ENCODE data around the gene ADGRA1. TPM values are rescaled to one million over a fixed set of nuclear protein-coding genes. Genes with fewer than 3 reads are reported as not detected.

ADGRA1 gene
- total and polyA plus RNA-seq, 10 of the 15 experiments (the other 5 are each of a cell fraction or from before 2014, with no cell fraction given), result not detected

- Histone ChIP-seq H3K9me3 (replicated peaks; ENCODE audit: control insufficient read depth, insufficient read depth, low read length) (no peaks in the 10 kb centered on the region; the same call in 2 of the 3 replicates), H3K4me3 (no peak overlapping the region), H2AFZ (ENCODE audit: control insufficient read depth, low read depth, low read length) (no peak overlapping the region), H3K4me2 (ENCODE audit: control insufficient read depth, insufficient read depth) (no peak overlapping the region), H4K20me1 (ENCODE audit: control insufficient read depth, insufficient read depth) (no peaks in the 10 kb centered on the region), H3K27me3 (replicated peaks in 1 of 2; ENCODE audit: control insufficient read depth in 2 of 2, insufficient read depth in 2 of 2, low read length in 1 of 2) (no peaks in the 10 kb centered on the region), H3K79me2 (ENCODE audit: control insufficient read depth, insufficient read depth, low read length) (no peaks in the 10 kb centered on the region), H3K36me3 (ENCODE audit: control insufficient read depth in 2 of 2, insufficient read depth in 2 of 2, low read length in 1 of 2) (no peaks in the 10 kb centered on the region), H3K9ac (ENCODE audit: control insufficient read depth, insufficient read depth, low read length) (no peak overlapping the region), H3K4me1 (ENCODE audit: control insufficient read depth, insufficient read depth, low read length) (no peaks in the 10 kb centered on the region), H3K27ac (ENCODE audit: control insufficient read depth, insufficient read depth) (no peak overlapping the region)
- SMC1A ChIA-PET (ENCODE audit: uncharacterized antibody, unreplicated experiment), result no interaction called here
- no peak for TF ChIP-seq KAT2A (conservative IDR thresholded peaks at IDR 0.05; ENCODE audit: control insufficient read depth, low read depth, low read length)
- TF ChIP-seq IKZF1 (conservative IDR thresholded peaks at IDR 0.05), result no peak
- TF ChIP-seq SP1 (IDR thresholded peaks at IDR 0.05; ENCODE audit: low read depth, low read length), result no peak
- TF ChIP-seq, protein P1, sequence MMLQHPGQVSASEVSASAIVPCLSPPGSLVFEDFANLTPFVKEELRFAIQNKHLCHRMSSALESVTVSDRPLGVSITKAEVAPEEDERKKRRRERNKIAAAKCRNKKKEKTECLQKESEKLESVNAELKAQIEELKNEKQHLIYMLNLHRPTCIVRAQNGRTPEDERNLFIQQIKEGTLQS (IDR thresholded peaks at IDR 0.05; ENCODE audit: borderline replicate concordance, extremely low read depth, low read depth, low read length), result no peak
- intact Hi-C loops (cut with micrococcal nuclease; ENCODE audit: unreplicated experiment), result no loop called here
- POLR2A ChIA-PET, result no interaction called here
- 13% methylated on average over 11 of the region's 11 CpGs for WGBS (ENCODE audit: insufficient coverage, insufficient replicate concordance, low lambda C conversion rate, missing lambda C conversion rate)
- BruUV-seq (replicated peaks), result no TSS peak
- CTCF ChIA-PET, result no interaction called here
- FAIRE-seq, result no peak
- no peak for DNase-seq (ENCODE audit: low read depth, low spot score)
- RAD21 ChIA-PET (ENCODE audit: unreplicated experiment), result no interaction called here
- ATAC-seq, result no peak
- in situ Hi-C loops (cut with MboI), result no loop called here
These were observed 22.0 kb downstream of the ADGRA1 start for GRCh38 chr10:133109711-133110110.

DNA sequence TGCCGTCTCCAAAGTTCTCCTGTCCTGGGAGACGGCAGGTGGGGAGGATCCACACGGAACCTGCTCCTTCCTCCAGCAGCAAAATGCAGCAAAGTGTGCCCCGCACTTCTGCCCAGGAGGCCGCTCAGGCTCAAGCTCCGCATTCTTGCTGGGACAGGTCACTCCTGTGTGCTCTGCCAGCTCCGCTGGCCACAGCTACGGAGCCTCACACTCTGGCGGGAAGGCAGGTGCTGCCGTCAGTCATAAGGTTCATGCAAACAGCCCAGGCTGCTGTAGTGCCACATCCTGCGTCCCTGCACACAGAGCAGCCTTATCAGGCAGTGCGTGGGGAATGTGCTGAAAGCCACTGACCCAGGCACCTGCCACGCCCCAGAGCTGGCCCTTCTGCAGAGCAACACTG, 22.4 kb downstream of the ADGRA1 start:
- ChIA-PET RAD21 (ENCODE audit: unreplicated experiment) (no interaction called here), CTCF (no interaction called here), SMC1A (ENCODE audit: uncharacterized antibody, unreplicated experiment) (no interaction called here), POLR2A (no interaction called here)
- no peaks in the 10 kb centered on the region for H3K4me1 ChIP-seq (ENCODE audit: control insufficient read depth, insufficient read depth, low read length)
- no peaks in the 10 kb centered on the region for H3K79me2 ChIP-seq (ENCODE audit: control insufficient read depth, insufficient read depth, low read length)
- WGBS (ENCODE audit: insufficient coverage, insufficient replicate concordance, low lambda C conversion rate, missing lambda C conversion rate), result 41% methylated on average over 13 of the region's 13 CpGs
- H3K4me3 ChIP-seq, result no peak overlapping the region
- no peak overlapping the region for H3K4me2 ChIP-seq (ENCODE audit: control insufficient read depth, insufficient read depth)
- no TSS peak for BruUV-seq (replicated peaks)
- ATAC-seq, result no peak
- intact Hi-C loops (cut with micrococcal nuclease; ENCODE audit: unreplicated experiment), result no loop called here
- no peak for DNase-seq (ENCODE audit: low read depth, low spot score)
- FAIRE-seq, result no peak
- H3K27me3 ChIP-seq (replicated peaks in 1 of 2; ENCODE audit: control insufficient read depth in 2 of 2, insufficient read depth in 2 of 2, low read length in 1 of 2), result no peaks in the 10 kb centered on the region
- H4K20me1 ChIP-seq (ENCODE audit: control insufficient read depth, insufficient read depth), result no peaks in the 10 kb centered on the region
- H3K9me3 ChIP-seq (replicated peaks; ENCODE audit: control insufficient read depth, insufficient read depth, low read length), result no peaks in the 10 kb centered on the region; the same call in 2 of the 3 replicates
- no peak overlapping the region for H3K9ac ChIP-seq (ENCODE audit: control insufficient read depth, insufficient read depth, low read length)
- no peak overlapping the region for H3K27ac ChIP-seq (ENCODE audit: control insufficient read depth, insufficient read depth)
- no peak overlapping the region for H2AFZ ChIP-seq (ENCODE audit: control insufficient read depth, low read depth, low read length)
- no peaks in the 10 kb centered on the region for H3K36me3 ChIP-seq (ENCODE audit: control insufficient read depth in 2 of 2, insufficient read depth in 2 of 2, low read length in 1 of 2)
- in situ Hi-C loops (cut with MboI), result no loop called here
- TF ChIP-seq BCL11A (IDR thresholded peaks at IDR 0.05; ENCODE audit: low read depth, low read length), result no peak
- TF ChIP-seq, protein P2, sequence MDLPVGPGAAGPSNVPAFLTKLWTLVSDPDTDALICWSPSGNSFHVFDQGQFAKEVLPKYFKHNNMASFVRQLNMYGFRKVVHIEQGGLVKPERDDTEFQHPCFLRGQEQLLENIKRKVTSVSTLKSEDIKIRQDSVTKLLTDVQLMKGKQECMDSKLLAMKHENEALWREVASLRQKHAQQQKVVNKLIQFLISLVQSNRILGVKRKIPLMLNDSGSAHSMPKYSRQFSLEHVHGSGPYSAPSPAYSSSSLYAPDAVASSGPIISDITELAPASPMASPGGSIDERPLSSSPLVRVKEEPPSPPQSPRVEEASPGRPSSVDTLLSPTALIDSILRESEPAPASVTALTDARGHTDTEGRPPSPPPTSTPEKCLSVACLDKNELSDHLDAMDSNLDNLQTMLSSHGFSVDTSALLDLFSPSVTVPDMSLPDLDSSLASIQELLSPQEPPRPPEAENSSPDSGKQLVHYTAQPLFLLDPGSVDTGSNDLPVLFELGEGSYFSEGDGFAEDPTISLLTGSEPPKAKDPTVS (IDR thresholded peaks at IDR 0.05; ENCODE audit: low read depth, low read length), result no peak
- TF ChIP-seq TAF1 (IDR thresholded peaks at IDR 0.05; ENCODE audit: borderline replicate concordance, low read depth, low read length), result no peak
- TF ChIP-seq, protein P3, sequence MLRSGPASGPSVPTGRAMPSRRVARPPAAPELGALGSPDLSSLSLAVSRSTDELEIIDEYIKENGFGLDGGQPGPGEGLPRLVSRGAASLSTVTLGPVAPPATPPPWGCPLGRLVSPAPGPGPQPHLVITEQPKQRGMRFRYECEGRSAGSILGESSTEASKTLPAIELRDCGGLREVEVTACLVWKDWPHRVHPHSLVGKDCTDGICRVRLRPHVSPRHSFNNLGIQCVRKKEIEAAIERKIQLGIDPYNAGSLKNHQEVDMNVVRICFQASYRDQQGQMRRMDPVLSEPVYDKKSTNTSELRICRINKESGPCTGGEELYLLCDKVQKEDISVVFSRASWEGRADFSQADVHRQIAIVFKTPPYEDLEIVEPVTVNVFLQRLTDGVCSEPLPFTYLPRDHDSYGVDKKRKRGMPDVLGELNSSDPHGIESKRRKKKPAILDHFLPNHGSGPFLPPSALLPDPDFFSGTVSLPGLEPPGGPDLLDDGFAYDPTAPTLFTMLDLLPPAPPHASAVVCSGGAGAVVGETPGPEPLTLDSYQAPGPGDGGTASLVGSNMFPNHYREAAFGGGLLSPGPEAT (IDR thresholded peaks at IDR 0.05; ENCODE audit: low read depth), result no peak
- no peak for TF ChIP-seq DPF2 (IDR thresholded peaks at IDR 0.05)
- TF ChIP-seq CEBPB (IDR thresholded peaks at IDR 0.05; ENCODE audit: borderline replicate concordance in 1 of 2, low read depth in 2 of 2, low read length in 2 of 2), result no peak
- TF ChIP-seq MTA3 (IDR thresholded peaks at IDR 0.05; ENCODE audit: borderline replicate concordance, low read length), result no peak
- no peak for TF ChIP-seq USF1 (IDR thresholded peaks at IDR 0.05; ENCODE audit: borderline replicate concordance, extremely low read length, insufficient read depth, low read depth, low read length)
- no peak for TF ChIP-seq KLF5 (IDR thresholded peaks at IDR 0.05; ENCODE audit: partially characterized antibody)
- TF ChIP-seq RCOR1 (conservative IDR thresholded peaks at IDR 0.05; ENCODE audit: low read depth, low read length), result no peak
- no peak for TF ChIP-seq IKZF2 (IDR thresholded peaks at IDR 0.05)
